ENCODE data around the gene MAPRE2.

MAPRE2 gene

GRCh38 chr18:35121038-35121437, 79.8 kb downstream of the MAPRE2 start:
- H2AFZ ChIP-seq (ENCODE audit: low read depth, low read length, severe bottlenecking), result no peak overlapping the region
- H3F3A ChIP-seq (ENCODE audit: insufficient read depth), result no peaks in the 10 kb centered on the region
- no peaks in the 10 kb centered on the region for H3K9me3 ChIP-seq (ENCODE audit: insufficient read depth, low read length)
- H3K36me3 ChIP-seq (ENCODE audit: low read length), result no peaks in the 10 kb centered on the region
- TF ChIP-seq EZH2phosphoT487 (conservative IDR thresholded peaks at IDR 0.05; ENCODE audit: low read length) (no peak), CTCF (IDR thresholded peaks at IDR 0.05; ENCODE audit: insufficient read depth, low read length, poor library complexity, severe bottlenecking) (no peak)
- no peaks in the 10 kb centered on the region for H3K9me2 ChIP-seq (replicated peaks; ENCODE audit: insufficient read depth, low read length)
- H3K4me3 ChIP-seq (ENCODE audit: insufficient read depth, low read length, poor library complexity, severe bottlenecking), result no peak overlapping the region
- H3K79me2 ChIP-seq (ENCODE audit: insufficient read depth, low read length), result no peaks in the 10 kb centered on the region
- no peak overlapping the region for H3K4me2 ChIP-seq (ENCODE audit: low read depth, low read length, poor library complexity, severe bottlenecking)
- no peak overlapping the region for H3K9ac ChIP-seq (ENCODE audit: low read length)
- no peak overlapping the region for H3K27ac ChIP-seq (ENCODE audit: low read depth, low read length)
- H4K20me1 ChIP-seq (ENCODE audit: low read depth, low read length), result no peaks in the 10 kb centered on the region
- no peaks in the 10 kb centered on the region for H3K27me3 ChIP-seq (ENCODE audit: low read length)

- H3F3A ChIP-seq (ENCODE audit: insufficient read depth), result no peaks in the 10 kb centered on the region
- H3K4me2 ChIP-seq (ENCODE audit: low read depth, low read length, poor library complexity, severe bottlenecking), result no peak overlapping the region
- H3K36me3 ChIP-seq (ENCODE audit: low read length), result no peaks in the 10 kb centered on the region
- H3K9me3 ChIP-seq (ENCODE audit: insufficient read depth, low read length), result no peaks in the 10 kb centered on the region
- no peaks in the 10 kb centered on the region for H3K79me2 ChIP-seq (ENCODE audit: insufficient read depth, low read length)
- no peaks in the 10 kb centered on the region for H3K9me2 ChIP-seq (replicated peaks; ENCODE audit: insufficient read depth, low read length)
- TF ChIP-seq CTCF (IDR thresholded peaks at IDR 0.05; ENCODE audit: insufficient read depth, low read length, poor library complexity, severe bottlenecking) (no peak), EZH2phosphoT487 (conservative IDR thresholded peaks at IDR 0.05; ENCODE audit: low read length) (no peak)
- no peak overlapping the region for H2AFZ ChIP-seq (ENCODE audit: low read depth, low read length, severe bottlenecking)
- H3K27ac ChIP-seq (ENCODE audit: low read depth, low read length), result no peak overlapping the region
- no peak overlapping the region for H3K9ac ChIP-seq (ENCODE audit: low read length)
- H3K27me3 ChIP-seq (ENCODE audit: low read length), result no peaks in the 10 kb centered on the region
- no peak overlapping the region for H3K4me3 ChIP-seq (ENCODE audit: insufficient read depth, low read length, poor library complexity, severe bottlenecking)
- no peaks in the 10 kb centered on the region for H4K20me1 ChIP-seq (ENCODE audit: low read depth, low read length)
Measured at GRCh38 chr18:35121531-35121930, 80.3 kb downstream of the MAPRE2 start.

- Histone ChIP-seq H3K4me2 (ENCODE audit: low read depth, low read length, poor library complexity, severe bottlenecking) (no peak overlapping the region), H3K9ac (ENCODE audit: low read length) (no peak overlapping the region), H4K20me1 (ENCODE audit: low read depth, low read length) (no peaks in the 10 kb centered on the region), H3K79me2 (ENCODE audit: insufficient read depth, low read length) (no peaks in the 10 kb centered on the region), H3K27ac (ENCODE audit: low read depth, low read length) (no peak overlapping the region), H3K9me3 (ENCODE audit: insufficient read depth, low read length) (no peaks in the 10 kb centered on the region), H3F3A (ENCODE audit: insufficient read depth) (no peaks in the 10 kb centered on the region), H3K9me2 (replicated peaks; ENCODE audit: insufficient read depth, low read length) (no peaks in the 10 kb centered on the region), H3K27me3 (ENCODE audit: low read length) (no peaks in the 10 kb centered on the region), H3K4me3 (ENCODE audit: insufficient read depth, low read length, poor library complexity, severe bottlenecking) (no peak overlapping the region), H3K36me3 (ENCODE audit: low read length) (no peaks in the 10 kb centered on the region), H2AFZ (ENCODE audit: low read depth, low read length, severe bottlenecking) (no peak overlapping the region)
- TF ChIP-seq EZH2phosphoT487 (conservative IDR thresholded peaks at IDR 0.05; ENCODE audit: low read length) (no peak), CTCF (IDR thresholded peaks at IDR 0.05; ENCODE audit: insufficient read depth, low read length, poor library complexity, severe bottlenecking) (no peak)
Measured at GRCh38 chr18:35122586-35123224, 81.5 kb downstream of the MAPRE2 start.

All from SU-DHL-6 (cell line).